Heart left ventricle (tissue), 13 donors: ENCODE measurements around the gene MPRIP.

ENCODE experiments used
- POLR2A ChIP-seq, 2 donors: fragments of 450-650 bp; IDR thresholded peaks; one replicate each; pipeline ENCODE4 v1.6.1; 2017; ENCODE audit warnings: antibody characterized with exemption in 2 of 2, mild to moderate bottlenecking in 2 of 2, moderate library complexity in 2 of 2
- TF ChIP-seq, protein P1 (sequence below), 12 donors: fragments of 200-600 bp; sonication (generic) in 4 of 12; IDR thresholded peaks; one replicate each; pipeline versions ENCODE4 v1.5.0 to v1.8.0; 2018 to 2022; ENCODE audit warnings: antibody characterized with exemption in 12 of 12, mild to moderate bottlenecking in 5 of 12
- donor health status: ischemic (EF 13 %, LVEDD 7.1; RV severe dilation, severe dysfunction).
- donor health status: DM: no; HTN: yes; CAD: no.
- donor health status: DM: no; HTN: no; CAD: no.
- donor health status: ischemic (EF 25% LVEDD 6.9; RV normal size, moderate dysfunction).
- donor health status: ischemic (EF 25% LVEDD 5.7; RV mildly dilated, moderate dysfunction).
- donor health status: ischemic (EF 35%, LVEDD 5.7; RV mildly dilated, moderate dysfunction).
- donor health status: nonischemic (EF 11% LVEDD 7.7; RV severe dilation, severe dysfunction).
- donor health status: DM: yes; HTN: yes; CAD: no.
- donor health status: PGD.
- donor health status: ischemic (EF 29% LVEDD 5.4; RV normal size, mild dysfunction).
- donor health status: nonischemic (EF 23%, LVEDD 6.1; RV moderate dilation, normal function).

DNA sequence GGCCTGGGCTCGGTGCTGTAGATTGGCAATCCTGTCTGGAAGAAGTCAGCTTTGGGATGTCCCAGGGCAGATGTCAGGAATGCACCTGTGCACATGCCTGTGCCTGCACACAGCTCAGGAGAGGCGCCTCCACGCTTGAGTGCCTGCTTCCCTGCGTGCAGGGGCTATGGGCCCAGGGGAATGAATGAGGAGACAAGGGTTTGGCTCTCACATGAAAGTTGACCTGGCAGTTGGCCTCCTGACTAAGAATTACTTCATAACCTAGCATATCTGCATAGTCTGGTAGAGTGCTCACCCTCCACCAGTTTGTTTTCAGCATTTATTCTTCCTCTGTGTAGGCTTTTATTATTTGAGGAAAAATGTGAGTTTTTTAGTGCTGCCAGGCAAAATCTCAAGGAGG is 113.8 kb downstream of the MPRIP start:
- TF ChIP-seq, protein P1, sequence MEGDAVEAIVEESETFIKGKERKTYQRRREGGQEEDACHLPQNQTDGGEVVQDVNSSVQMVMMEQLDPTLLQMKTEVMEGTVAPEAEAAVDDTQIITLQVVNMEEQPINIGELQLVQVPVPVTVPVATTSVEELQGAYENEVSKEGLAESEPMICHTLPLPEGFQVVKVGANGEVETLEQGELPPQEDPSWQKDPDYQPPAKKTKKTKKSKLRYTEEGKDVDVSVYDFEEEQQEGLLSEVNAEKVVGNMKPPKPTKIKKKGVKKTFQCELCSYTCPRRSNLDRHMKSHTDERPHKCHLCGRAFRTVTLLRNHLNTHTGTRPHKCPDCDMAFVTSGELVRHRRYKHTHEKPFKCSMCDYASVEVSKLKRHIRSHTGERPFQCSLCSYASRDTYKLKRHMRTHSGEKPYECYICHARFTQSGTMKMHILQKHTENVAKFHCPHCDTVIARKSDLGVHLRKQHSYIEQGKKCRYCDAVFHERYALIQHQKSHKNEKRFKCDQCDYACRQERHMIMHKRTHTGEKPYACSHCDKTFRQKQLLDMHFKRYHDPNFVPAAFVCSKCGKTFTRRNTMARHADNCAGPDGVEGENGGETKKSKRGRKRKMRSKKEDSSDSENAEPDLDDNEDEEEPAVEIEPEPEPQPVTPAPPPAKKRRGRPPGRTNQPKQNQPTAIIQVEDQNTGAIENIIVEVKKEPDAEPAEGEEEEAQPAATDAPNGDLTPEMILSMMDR (IDR thresholded peaks at IDR 0.05): no peak
- TF ChIP-seq POLR2A (IDR thresholded peaks at IDR 0.05): no peak
